Activated T-cell treated with anti-CD3 and anti-CD28 coated beads, Interleukin-2, amount 50 U/mL, for 1 hour (primary cell): ENCODE measurements around the gene LRRN2.
"Not testable (repeated sequence)": the region's sequence is repeated elsewhere in the genome, so short reads cannot be mapped to it uniquely, and the experiment has no call there.

Experiments used
- DNase-seq: peaks from one replicate; pipeline ENCODE4 v3.0.0-alpha.2; 2020

The LRRN2 gene

GRCh38 chr1:204711947-204712701 lies 26.6 kb upstream of the LRRN2 start:
- DNase-seq, result no peak

GRCh38 chr1:204711103-204711946 lies 25.8 kb upstream of the LRRN2 start:
- no peak for DNase-seq

- no peak for DNase-seq
These were observed 24.7 kb upstream of the LRRN2 start for GRCh38 chr1:204709960-204710912.

- DNase-seq, result no peak
These were observed 23.5 kb upstream of the LRRN2 start for GRCh38 chr1:204709021-204709420.

- no peak for DNase-seq
These were observed 21.4 kb upstream of the LRRN2 start for GRCh38 chr1:204706838-204707509.

- no peak for DNase-seq
These were observed 20.6 kb upstream of the LRRN2 start for GRCh38 chr1:204705888-204706837.

- DNase-seq, result no peak
These were observed 19.9 kb upstream of the LRRN2 start for GRCh38 chr1:204705493-204705811.

GRCh38 chr1:204704794-204705492 lies 19.4 kb upstream of the LRRN2 start:
- DNase-seq, result no peak

GRCh38 chr1:204703826-204704612 lies 18.5 kb upstream of the LRRN2 start:
- no peak for DNase-seq

GRCh38 chr1:204703268-204703664 lies 17.7 kb upstream of the LRRN2 start:
- no peak for DNase-seq

GRCh38 chr1:204702552-204703267 lies 17.2 kb upstream of the LRRN2 start:
- DNase-seq, result no peak

- DNase-seq, result no peak
These were observed 15.7 kb upstream of the LRRN2 start for GRCh38 chr1:204701229-204701628.

GRCh38 chr1:204697893-204698292 lies 12.4 kb upstream of the LRRN2 start:
- no peak for DNase-seq

- no peak for DNase-seq
These were observed 11.1 kb upstream of the LRRN2 start for GRCh38 chr1:204696606-204697005.

- DNase-seq, result no peak
These were observed 10.2 kb upstream of the LRRN2 start for GRCh38 chr1:204695692-204696091.

GRCh38 chr1:204694145-204694544 lies 8.6 kb upstream of the LRRN2 start:
- DNase-seq, result no peak

- DNase-seq, result no peak
These were observed 7.4 kb upstream of the LRRN2 start for GRCh38 chr1:204692841-204693356.

GRCh38 chr1:204692325-204692840 lies 6.8 kb upstream of the LRRN2 start:
- DNase-seq, result no peak

GRCh38 chr1:204691328-204691730 lies 5.8 kb upstream of the LRRN2 start:
- DNase-seq, result not testable (repeated sequence)
